H1 (cell line): ENCODE data around the gene MYG1.

Experiments
- HDAC2 ChIP-seq, 2 experiments: fragments of 300-600 bp in 1 of 2; sonication (generic) in 1 of 2; IDR thresholded peaks; 2 replicates each; pipeline ENCODE4 v1.6.1; 2011 to 2012; ENCODE audit warnings: low read depth in 2 of 2, low read length in 2 of 2, mild to moderate bottlenecking in 2 of 2, moderate library complexity in 2 of 2, borderline replicate concordance in 1 of 2, inconsistent platforms in 1 of 2
- MAX ChIP-seq: IDR thresholded peaks from 2 replicates; pipeline ENCODE4 v1.6.1; 2012; ENCODE audit warnings: inconsistent platforms
- POLR2A ChIP-seq, 2 experiments: IDR thresholded peaks; 1 replicate in 1 of 2; 2 replicates in 1 of 2; pipeline ENCODE4 v1.6.1; 2011; ENCODE audit warnings: low read depth in 2 of 2, low read length in 2 of 2, mild to moderate bottlenecking in 2 of 2; ENCODE audit errors: control extremely low read depth in 1 of 2

GRCh38 chr12:53267306-53267998, 32.0 kb upstream of the MYG1 start:
- no peak for TF ChIP-seq MAX
- TF ChIP-seq HDAC2 (IDR thresholded peaks at IDR 0.05; ENCODE audit: borderline replicate concordance in 1 of 2, low read depth in 2 of 2, low read length in 2 of 2) = no peak
- TF ChIP-seq POLR2A (IDR thresholded peaks at IDR 0.05; ENCODE audit: control extremely low read depth in 1 of 2, low read depth in 2 of 2, low read length in 2 of 2) = no peak
